Liver (tissue), 3 donors: Measurements from ENCODE around the gene TRPM2.

Source experiments
- CTCF ChIP-seq: fragments of 150-350 bp; IDR thresholded peaks from 2 replicates; pipeline ENCODE4 v1.5.1; 2017; ENCODE audit warnings: improper control_type of control experiment, low read depth, low read length; ENCODE audit not compliant: missing input control
- EGR1 ChIP-seq, 2 donors: IDR thresholded peaks; 2 replicates each; pipeline ENCODE4 v1.6.1; 2016 to 2018; ENCODE audit warnings: antibody characterized with exemption in 2 of 2, low read depth in 2 of 2
- FOXA1 ChIP-seq: IDR thresholded peaks from 2 replicates; pipeline ENCODE4 v1.6.1; 2016; ENCODE audit warnings: antibody characterized with exemption
- JUND ChIP-seq, 2 donors: IDR thresholded peaks; 2 replicates each; pipeline ENCODE4 v1.6.1; 2016; ENCODE audit warnings: antibody characterized with exemption in 2 of 2
- RAD21 ChIP-seq, 2 donors: IDR thresholded peaks; 2 replicates each; pipeline ENCODE4 v1.6.1; 2016; ENCODE audit warnings: antibody characterized with exemption in 2 of 2, mild to moderate bottlenecking in 2 of 2
- RXRA ChIP-seq, 2 donors: IDR thresholded peaks; 2 replicates each; pipeline ENCODE4 v1.6.1; 2017 to 2018; ENCODE audit warnings: antibody characterized with exemption in 2 of 2, mild to moderate bottlenecking in 1 of 2
- TAF1 ChIP-seq: conservative IDR thresholded peaks from 2 replicates; pipeline ENCODE4 v1.6.1; 2016; ENCODE audit warnings: antibody characterized with exemption, mild to moderate bottlenecking
- YY1 ChIP-seq: IDR thresholded peaks from 2 replicates; pipeline ENCODE4 v1.6.1; 2016; ENCODE audit warnings: antibody characterized with exemption, mild to moderate bottlenecking
- donor health status: healthy.
- donor health status: healthy.

DNA sequence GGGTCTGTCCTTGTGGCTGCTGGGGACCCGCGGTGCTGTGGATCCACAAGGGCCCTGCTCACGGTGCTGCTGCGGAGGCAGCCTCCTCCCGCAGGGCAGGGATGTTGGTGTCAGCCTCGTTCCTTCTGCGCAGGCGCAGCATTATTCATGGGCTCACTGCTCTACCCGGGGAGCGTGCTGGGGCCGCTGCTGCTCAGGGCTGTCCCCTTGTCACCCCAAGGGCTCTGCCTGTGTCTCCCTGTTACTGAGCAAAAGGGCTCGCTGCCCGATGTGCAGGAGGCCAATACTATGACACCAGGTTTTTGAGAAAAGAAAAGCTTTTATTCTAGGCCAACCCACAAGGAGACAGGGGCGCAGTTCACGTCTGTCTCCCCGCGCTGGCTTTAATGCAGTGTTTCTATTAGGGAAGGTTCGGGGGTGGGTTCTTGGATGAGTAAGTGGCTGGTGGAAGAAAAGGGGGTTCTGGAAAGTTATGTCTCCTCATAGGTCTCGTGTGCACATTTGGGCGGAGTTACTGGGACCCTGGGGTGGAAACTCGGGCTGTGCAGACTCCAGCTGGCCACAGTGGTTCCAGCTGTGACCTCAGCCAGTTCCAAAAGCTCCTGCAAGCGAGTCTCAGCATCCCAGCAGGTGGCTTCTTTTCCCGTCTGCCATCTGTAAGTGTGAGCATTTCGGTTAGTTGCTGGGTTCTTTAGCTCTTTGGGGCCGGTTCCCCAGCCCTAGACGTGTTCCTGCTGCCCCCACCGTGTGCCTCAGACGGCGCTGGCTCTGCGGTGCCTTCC lies 61.1 kb downstream of the TRPM2 start:
- TF ChIP-seq RAD21 (IDR thresholded peaks at IDR 0.05), result no peak
- TF ChIP-seq FOXA1, result no peak
- no peak for TF ChIP-seq CTCF
- TF ChIP-seq RXRA (IDR thresholded peaks at IDR 0.05), result no peak
- TF ChIP-seq TAF1, result no peak
- TF ChIP-seq EGR1 (IDR thresholded peaks at IDR 0.05; ENCODE audit: low read depth in 2 of 2), result no peak
- no peak for TF ChIP-seq YY1
- TF ChIP-seq JUND (IDR thresholded peaks at IDR 0.05), result no peak
